Measurements from ENCODE around the gene CHAF1A.
A peak's percentile ranks its signal among the peaks of the same experiment; 100 is the strongest.

Gene CHAF1A

GRCh38 chr19:4390567-4391305 lies 11.7 kb upstream of the CHAF1A start:
- H3K4me3 ChIP-seq (ENCODE audit: low read depth, low read length), result no peak overlapping the region
- DNase-seq (ENCODE audit: low read depth), result no peak
- TF ChIP-seq CTCF (IDR thresholded peaks at IDR 0.05; ENCODE audit: low read depth, low read length, missing control alignments), result no peak

- H3K4me3 ChIP-seq (ENCODE audit: low read depth, low read length), result no peak overlapping the region
- DNase-seq (ENCODE audit: low read depth), result no peak
- TF ChIP-seq CTCF (IDR thresholded peaks at IDR 0.05; ENCODE audit: low read depth, low read length, missing control alignments), result no peak
Observed at GRCh38 chr19:4391306-4391693, 11.1 kb upstream of the CHAF1A start.

GRCh38 chr19:4391701-4392483 lies 10.5 kb upstream of the CHAF1A start:
- TF ChIP-seq CTCF (IDR thresholded peaks at IDR 0.05; ENCODE audit: low read depth, low read length, missing control alignments), result no peak
- DNase-seq (ENCODE audit: low read depth), result no peak
- H3K4me3 ChIP-seq (ENCODE audit: low read depth, low read length), result no peak overlapping the region

GRCh38 chr19:4393947-4394590 lies 8.4 kb upstream of the CHAF1A start:
- no peak for TF ChIP-seq CTCF (IDR thresholded peaks at IDR 0.05; ENCODE audit: low read depth, low read length, missing control alignments)
- no peak for DNase-seq (ENCODE audit: low read depth)
- no peak overlapping the region for H3K4me3 ChIP-seq (ENCODE audit: low read depth, low read length)

DNA sequence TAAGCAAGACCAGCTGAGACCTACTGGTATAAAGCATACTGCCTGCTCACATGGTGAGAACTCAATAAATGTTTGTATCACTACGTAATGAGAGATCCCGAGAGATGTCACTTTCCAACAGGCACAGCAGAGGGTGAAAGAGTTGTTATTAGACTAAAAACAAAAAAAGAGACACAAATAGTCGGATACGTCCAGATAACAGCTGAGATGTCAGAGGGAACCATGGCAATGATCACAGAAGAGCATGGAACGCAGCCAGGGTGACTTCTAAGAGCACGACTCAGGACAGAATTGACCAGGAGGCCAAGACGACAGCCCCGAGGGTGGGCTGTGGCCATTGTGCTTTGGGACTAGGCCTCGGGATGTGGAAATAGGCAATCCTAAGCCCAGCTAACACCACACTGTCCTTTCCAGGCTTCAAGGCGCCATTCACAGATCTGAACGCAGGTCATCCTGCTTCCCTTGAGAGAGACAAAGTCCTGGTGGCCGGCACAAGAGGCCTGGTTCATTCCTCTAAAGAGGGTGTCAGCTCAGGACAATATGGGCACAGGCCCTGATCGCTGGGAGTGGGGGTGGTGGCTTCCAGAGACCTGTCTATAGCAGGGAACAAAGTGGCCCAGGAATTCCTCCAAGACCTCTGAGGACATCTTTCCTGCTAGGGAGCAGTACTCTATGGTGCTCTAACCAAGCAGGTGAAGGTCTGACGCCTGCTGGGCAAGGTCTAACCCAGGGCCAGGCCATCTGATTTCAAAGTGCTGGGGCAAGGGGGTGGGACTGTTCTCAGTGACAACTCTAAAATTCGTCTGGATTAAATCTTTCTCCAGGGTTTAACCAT lies 5.3 kb upstream of the CHAF1A start:
- H3K4me3 ChIP-seq (ENCODE audit: low read depth, low read length), result no peak overlapping the region
- DNase-seq (ENCODE audit: low read depth), result no peak
- TF ChIP-seq CTCF (IDR thresholded peaks at IDR 0.05; ENCODE audit: low read depth, low read length, missing control alignments), result no peak

- peak overlapping the region; percentile 88 for H3K4me3 ChIP-seq (ENCODE audit: low read depth, low read length)
- no peak for TF ChIP-seq CTCF (IDR thresholded peaks at IDR 0.05; ENCODE audit: low read depth, low read length, missing control alignments)
- DNase-seq (ENCODE audit: low read depth), result no peak
Observed at GRCh38 chr19:4399812-4400134, 2.7 kb upstream of the CHAF1A start.
